VCaP (cell line): ENCODE results near the gene SLC6A19.

Experiments used
- H3K27ac ChIP-seq: fragments of 450-650 bp; 2 replicates; pipeline ENCODE4 v1.5.1; 2017
- TF ChIP-seq, protein P1 (sequence below): fragments of 450-650 bp; conservative IDR thresholded peaks from 2 replicates; pipeline ENCODE4 v1.5.1; 2017; ENCODE audit warnings: mild to moderate bottlenecking, moderate library complexity

Gene SLC6A19

DNA sequence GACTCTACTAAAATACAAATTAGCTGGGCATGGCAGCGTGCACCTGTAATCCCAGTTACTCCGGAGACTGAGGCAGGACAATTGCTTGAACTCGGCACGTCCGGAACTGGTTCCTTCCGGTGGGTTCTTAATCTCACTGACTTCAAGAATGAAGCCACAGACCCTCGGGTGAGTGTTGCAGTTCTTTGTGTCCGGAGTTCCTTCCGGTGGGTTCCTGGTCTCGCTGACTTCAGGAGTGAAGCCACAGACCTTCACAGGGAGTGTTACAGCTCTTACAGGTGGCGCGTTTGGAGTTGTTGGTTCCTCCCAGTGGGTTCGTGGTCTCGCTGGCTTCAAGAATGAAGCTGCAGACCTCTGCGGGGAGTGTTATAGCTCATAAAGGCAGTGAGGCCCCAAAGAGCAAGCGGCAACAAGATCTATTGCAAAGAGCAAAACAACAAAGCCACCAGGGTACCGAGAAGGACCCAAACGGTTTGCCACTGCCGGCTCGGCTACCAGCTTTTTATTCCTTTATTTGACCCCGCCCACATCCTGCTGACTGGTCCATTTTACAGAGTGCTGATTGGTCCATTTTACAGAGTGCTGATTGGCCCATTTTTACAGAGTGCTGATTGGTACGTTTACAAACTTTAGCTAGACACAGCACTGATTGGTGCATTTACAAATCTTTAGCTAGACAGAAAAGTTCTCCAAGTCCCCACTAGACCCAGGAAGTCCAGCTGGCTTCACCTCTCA lies 28.6 kb upstream of the SLC6A19 start:
- TF ChIP-seq, protein P1, sequence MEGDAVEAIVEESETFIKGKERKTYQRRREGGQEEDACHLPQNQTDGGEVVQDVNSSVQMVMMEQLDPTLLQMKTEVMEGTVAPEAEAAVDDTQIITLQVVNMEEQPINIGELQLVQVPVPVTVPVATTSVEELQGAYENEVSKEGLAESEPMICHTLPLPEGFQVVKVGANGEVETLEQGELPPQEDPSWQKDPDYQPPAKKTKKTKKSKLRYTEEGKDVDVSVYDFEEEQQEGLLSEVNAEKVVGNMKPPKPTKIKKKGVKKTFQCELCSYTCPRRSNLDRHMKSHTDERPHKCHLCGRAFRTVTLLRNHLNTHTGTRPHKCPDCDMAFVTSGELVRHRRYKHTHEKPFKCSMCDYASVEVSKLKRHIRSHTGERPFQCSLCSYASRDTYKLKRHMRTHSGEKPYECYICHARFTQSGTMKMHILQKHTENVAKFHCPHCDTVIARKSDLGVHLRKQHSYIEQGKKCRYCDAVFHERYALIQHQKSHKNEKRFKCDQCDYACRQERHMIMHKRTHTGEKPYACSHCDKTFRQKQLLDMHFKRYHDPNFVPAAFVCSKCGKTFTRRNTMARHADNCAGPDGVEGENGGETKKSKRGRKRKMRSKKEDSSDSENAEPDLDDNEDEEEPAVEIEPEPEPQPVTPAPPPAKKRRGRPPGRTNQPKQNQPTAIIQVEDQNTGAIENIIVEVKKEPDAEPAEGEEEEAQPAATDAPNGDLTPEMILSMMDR = no peak
- no peak overlapping the region for H3K27ac ChIP-seq

DNA sequence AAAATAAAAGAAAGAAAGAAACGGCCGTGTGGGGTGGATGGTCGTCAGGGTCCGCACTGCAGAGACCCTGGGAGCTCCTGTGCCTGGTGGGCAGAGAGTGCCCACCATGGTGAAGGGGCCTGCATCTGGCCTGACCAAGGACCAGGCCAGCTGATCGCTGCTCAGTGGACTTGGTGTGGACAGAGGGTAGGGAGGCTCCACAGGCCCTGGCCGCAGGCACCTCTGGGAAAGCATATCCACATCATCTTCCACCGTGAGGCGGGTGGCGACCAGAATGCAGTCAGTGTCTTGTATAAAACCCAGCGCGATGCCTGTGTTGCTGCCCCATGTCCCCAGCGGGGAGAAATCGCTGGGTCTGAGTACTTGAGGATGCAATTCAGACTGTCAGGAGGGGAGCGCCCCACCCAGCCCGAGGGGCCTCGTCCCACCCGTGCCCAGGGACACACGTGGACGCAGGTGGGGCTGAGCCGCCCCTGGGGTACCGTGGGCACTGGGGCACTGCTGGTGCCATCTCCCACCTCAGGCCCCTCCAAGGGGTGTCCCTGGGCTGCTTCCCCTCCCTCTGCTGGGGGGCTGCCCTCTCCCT lies 27.8 kb upstream of the SLC6A19 start:
- TF ChIP-seq, protein P1 = no peak
- no peak overlapping the region for H3K27ac ChIP-seq

DNA sequence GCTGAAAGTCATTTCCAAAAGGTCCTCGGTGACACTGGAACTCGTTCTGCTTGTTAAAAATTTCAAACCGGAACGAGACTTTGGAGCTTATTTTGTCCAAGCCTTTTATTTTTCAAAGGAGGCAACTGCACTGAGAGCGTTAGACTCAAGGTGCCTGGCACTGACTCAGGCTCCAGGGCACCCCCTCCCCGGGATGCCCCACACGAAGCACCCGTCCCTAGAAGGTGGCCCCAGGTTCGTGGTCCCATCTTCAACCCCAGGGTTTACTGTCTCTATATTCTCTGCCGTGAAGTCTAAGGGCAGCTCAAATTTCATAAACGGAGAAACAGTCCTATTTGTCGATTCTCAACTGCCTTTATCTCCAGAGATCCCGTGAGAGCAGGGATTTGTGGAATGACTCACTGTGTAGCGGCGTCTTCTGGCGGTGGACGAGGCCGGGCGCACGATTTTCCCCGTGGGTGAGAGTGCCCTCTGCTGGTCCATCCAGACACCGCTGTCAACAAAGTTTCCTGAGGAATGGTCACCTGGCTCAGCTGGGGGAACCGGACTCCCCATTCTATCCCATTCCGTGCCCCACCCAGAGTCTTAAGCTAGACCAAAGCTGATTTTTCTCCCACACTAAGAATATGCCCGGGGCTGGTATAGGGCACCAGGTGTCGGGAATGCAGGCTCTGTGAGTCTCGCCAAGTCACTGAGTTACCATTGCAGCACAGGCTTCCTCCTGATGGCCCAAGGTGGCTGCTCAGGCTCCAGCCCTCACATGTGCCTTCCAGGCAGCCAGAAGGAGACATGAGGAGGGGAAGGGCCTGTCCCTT lies 27.1 kb upstream of the SLC6A19 start:
- TF ChIP-seq, protein P1 = peak; percentile 92
- no peak overlapping the region for H3K27ac ChIP-seq

DNA sequence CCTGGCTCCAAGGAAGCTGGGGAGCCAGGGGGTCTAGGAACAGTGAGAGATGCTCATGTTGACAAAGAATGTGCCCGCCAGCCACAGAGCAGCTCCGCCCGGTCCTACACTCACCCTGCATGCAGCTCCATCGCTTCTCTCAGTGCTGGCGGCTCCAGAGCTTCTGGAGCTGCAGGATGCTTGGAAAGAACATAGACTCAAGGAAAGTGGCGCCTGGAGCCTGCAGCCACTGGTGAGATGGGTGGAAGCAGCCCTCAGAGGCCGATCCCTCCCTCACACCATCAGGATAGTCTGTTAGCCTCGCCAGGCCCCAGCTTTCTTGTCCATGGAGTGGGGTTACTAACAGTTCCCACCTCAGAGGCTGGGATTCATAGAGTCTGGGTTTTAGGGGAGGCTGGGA lies 26.4 kb upstream of the SLC6A19 start:
- no peak overlapping the region for H3K27ac ChIP-seq
- TF ChIP-seq, protein P1 = no peak

DNA sequence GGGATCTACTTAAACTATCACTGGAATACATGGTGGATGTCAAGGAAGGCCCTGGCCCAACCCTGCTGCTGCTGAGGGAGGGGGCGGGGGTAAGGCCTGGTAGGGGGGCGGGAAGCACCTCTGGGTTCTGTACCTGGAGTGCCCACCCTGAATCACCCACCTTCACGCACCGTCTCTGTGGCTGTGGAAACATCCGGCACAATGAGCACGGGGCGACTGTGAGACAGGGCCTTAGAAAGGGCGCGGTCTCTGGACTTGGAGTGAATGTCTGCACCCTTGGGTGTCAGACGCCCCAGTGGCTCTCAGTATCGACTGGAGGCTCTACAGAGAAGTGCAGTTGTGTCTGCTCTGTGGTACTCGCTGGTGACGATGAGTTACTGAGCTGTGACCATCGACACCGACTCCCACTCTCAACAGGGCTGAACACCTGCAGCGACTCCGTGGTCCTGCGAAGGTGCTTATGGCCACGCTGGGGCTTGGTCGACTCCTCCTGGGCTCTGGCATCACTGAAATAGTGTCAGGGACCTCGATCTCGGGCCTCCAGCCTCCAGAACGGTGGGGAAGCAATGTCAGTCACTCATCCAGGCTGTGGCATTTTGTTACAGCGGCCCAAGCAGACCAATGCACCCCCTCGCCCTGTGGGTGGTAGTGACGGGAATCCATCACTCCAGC lies 25.5 kb upstream of the SLC6A19 start:
- no peak overlapping the region for H3K27ac ChIP-seq
- TF ChIP-seq, protein P1 = no peak

DNA sequence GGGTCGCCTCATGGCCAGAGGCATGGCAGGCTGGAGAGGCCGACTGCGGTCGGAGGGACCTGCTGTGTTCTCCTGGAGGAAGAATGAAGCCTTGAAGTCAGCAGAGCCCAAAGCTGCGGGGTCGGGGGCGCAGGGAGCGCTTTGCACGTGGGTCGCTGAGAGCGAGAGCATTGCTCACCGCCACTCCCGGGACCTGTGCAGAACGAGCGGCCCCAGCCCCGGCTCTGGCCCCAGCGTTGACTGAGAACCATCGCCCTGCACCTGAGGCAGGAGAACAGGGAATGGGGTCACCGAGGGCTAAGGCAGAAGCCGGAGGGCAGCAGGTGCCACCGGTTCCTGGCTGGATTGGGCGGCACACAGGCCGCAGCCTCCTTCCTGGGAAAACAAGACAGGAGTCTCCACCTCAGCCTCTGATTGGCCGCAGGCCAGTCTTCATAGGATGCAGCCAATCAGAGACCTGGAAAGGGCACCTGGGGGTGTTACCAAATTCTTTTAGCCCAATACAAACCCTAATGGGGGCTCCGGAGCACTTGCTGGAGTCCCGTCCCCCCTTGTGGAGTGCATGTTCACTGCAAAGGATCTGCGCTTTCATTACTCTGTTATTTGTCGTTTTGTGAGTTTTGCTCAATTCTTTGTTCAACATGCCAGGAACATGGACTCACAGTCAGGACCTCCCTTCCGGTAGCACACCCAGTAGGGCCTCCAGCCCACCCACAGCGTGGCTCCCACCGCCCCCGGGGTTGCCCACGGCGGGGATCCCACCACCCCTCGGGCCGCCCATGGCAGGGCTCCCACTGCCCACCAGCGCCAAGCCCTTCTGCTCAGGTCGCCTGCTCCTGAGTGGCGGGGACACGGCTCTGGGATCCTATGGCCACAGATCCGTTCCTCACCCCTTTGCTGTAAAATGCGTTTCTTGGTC lies 24.7 kb upstream of the SLC6A19 start:
- TF ChIP-seq, protein P1 = no peak
- H3K27ac ChIP-seq = no peak overlapping the region
